ES-I3 (cell line): ENCODE measurements around the gene PCCA.

Experiments used
- H3K36me3 ChIP-seq: 2 replicates; pipeline ENCODE4 v1.6.1; 2013; ENCODE audit warnings: mild to moderate bottlenecking, low read length, control low read depth, moderate library complexity; ENCODE audit not compliant: insufficient read depth
- H3K4me1 ChIP-seq: 2 replicates; pipeline ENCODE4 v1.6.1; 2013; ENCODE audit warnings: mild to moderate bottlenecking, control low read depth, low read length; ENCODE audit not compliant: insufficient read depth
- H3K9ac ChIP-seq: 2 replicates; pipeline ENCODE4 v1.6.1; 2013; ENCODE audit warnings: low read depth, mild to moderate bottlenecking, low read length, moderate library complexity
- H3K9me3 ChIP-seq: 2 replicates; pipeline ENCODE4 v1.6.1; 2013; ENCODE audit warnings: mild to moderate bottlenecking, low read length, moderate library complexity; ENCODE audit not compliant: control insufficient read depth, insufficient read depth

PCCA gene

DNA sequence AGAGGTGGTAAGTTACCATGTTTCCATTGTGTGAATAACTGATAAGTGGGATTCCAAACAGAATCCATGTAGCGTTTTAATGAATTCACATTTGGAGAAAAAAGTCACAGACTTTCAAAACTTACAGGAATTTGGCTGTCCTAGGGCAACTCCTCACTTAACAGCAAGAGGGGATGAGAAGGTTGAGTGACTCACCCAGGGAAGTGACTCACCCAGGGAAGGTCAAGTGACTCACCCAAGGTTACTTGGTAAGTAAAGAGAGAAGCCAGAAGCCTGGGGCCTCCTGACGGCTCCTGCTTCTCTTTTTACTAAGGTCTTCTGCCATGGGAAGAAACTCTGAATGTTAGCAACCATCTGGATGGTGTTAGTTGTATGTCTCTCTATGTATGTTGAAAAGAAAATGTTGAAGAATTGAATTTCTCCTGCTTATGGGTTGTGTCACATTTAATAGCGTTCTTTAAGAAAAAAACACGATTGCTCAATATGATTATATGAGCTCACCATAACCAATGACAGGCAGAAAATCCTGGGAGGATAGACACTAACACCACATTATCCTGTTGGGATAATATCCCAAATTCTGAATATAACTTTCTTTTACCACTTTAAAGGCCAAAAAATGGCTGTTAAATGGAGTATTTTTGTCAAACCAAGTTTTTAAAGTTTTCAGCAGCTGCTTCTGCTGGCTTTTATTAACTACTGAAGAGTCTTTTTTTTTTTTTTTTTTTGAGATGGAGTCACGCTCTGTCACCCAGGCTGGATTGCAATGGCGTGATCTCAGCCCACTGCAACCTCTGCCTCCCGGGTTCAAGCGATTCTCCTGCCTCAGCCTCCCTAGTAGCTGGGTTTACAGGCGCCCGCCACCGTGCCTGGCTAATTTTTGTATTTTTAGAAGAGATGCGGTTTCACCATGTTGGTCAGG is 304.1 kb downstream of the PCCA start:
- H3K4me1 ChIP-seq, result peaks cover 42% of the 10 kb centered on the region
- H3K36me3 ChIP-seq, result no peaks in the 10 kb centered on the region
- H3K9ac ChIP-seq, result 0 out of 2 replicates have a peak overlapping the region, but pooled peaks have one; percentile 2

DNA sequence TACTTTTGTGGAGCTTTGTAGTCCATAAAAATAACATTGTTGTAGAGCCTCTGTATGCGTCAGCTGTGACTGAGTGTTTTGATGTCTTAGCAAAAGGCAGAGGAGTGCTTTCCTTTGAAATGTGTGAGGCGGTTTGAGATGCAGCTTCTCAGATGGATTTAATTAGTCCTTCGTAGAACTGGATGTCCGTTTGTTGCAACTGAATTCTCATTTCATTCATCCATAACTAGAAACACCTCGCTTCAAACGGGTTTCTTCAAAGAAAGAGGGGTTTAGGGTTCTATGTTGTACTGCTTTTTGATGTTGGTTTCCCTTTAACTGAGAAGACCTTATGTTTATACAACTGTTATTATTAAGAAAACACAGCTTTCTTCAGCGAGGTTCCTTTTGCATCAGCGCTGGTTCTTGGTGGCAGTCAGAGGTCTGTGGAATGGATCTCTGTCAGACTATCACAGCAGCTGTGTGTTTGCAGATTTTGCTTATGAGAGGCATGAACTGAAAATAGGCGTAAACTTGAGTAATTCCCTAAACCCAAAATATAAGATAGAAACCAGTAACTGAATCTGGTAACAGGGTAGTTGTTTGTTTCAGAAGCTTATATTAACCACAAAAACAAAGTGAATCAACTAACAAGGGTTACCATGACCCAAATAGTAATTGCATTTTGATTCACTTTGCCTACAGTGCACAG is 305.3 kb downstream of the PCCA start:
- peaks cover 39% of the 10 kb centered on the region for H3K4me1 ChIP-seq
- H3K36me3 ChIP-seq, result no peaks in the 10 kb centered on the region
- H3K9ac ChIP-seq, result no peak overlapping the region
- no peaks in the 10 kb centered on the region for H3K9me3 ChIP-seq

More for the DNA sequence above, 304.1 kb downstream of the PCCA start:
- no peaks in the 10 kb centered on the region for H3K9me3 ChIP-seq

DNA sequence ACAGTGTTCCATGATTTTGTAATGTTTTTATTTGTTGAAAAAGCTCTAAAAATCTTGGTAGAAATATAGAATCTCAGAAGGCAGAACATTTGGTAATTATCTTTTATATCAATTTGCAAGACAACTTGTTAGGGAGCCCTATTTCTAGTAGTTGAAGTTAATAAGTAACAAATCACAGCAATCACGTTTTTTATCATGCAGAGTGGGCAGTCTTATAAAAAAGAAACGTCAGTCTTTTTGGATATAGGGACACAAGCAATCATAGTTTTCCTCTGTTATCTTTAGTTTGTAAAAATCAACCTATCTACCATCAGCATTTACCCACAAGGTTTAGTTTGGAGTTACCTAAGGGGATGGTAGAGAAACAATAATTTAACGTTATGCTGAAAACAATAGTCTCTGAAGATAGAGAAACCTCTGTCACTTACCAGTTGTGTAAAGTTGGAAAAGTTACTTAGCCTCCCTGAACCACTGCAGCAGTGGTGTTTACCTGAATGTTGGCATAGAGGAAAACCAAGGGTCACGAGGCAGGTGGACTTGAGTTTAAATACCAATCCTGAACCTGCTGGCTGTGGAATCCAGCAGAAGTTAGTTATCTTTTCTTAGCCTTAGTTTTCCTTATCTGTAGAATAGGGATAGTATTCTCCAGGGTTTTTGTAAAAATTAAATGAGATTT is 306.9 kb downstream of the PCCA start:
- Histone ChIP-seq H3K9me3 (no peaks in the 10 kb centered on the region), H3K36me3 (no peaks in the 10 kb centered on the region), H3K4me1 (peaks cover 37% of the 10 kb centered on the region), H3K9ac (no peak overlapping the region)

DNA sequence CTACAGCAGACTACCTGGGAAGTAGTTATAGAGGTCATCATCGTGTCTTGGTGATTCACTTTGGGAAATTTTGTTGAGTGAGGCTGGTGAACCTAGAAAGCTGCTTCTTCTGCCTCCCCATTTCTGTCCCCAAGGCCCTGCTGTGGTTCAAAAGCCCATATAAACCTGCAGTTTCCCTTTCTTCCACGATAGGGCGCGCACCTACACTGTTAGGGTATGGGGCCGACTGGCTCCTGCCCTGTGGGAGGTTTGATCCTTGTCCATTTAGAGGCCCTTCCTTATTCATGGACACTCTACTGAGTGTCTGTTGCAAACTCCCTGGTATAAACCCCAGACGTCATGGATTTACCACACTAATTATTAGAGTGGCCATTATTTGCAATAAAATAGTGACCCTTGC is 307.9 kb downstream of the PCCA start:
- H3K4me1 ChIP-seq, result peaks cover 35% of the 10 kb centered on the region
- H3K36me3 ChIP-seq, result no peaks in the 10 kb centered on the region
- no peaks in the 10 kb centered on the region for H3K9me3 ChIP-seq
- no peak overlapping the region for H3K9ac ChIP-seq

DNA sequence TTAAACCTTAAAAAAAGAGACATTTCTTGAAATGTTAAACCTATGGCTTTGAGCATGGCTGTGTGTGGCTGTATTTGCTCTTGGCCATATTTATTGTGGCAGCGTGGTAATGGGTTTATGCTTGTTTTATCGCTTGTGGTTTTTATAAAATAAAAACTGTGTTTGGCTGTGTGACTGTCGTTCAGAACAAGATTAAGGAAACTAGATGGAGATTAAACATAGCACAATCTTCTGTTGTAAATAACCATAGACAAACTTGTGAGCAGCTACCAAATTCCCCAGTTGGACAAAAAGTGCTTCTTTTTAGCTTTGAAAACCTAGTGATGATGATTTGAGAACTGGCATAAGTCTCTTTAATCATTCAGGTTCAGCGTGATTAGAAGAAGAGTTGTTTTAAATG is 308.7 kb downstream of the PCCA start:
- Histone ChIP-seq H3K9ac (no peak overlapping the region), H3K9me3 (no peaks in the 10 kb centered on the region), H3K36me3 (no peaks in the 10 kb centered on the region), H3K4me1 (peaks cover 27% of the 10 kb centered on the region)

DNA sequence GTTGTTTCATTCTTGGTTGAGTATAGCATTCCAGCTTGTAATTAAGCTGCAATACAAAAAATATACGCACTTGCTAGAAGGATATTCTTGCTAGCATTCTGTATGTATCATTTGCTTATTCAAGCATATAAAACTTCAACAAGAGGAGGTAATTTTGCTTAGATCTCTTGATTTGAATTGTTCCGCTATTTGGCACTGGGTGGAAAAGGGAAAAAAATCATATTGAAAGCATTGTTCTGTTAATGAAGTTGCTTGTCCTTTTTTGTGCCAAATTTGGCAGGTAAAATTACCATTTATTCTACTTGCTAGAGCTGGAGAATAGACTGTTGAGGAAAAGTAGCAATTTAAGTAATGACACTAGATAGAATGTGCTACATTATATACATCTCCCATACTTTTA is 309.5 kb downstream of the PCCA start:
- Histone ChIP-seq H3K9ac (no peak overlapping the region), H3K4me1 (peaks cover 23% of the 10 kb centered on the region), H3K9me3 (peaks cover 5% of the 10 kb centered on the region; the same call in 1 of the 2 replicates), H3K36me3 (no peaks in the 10 kb centered on the region)

DNA sequence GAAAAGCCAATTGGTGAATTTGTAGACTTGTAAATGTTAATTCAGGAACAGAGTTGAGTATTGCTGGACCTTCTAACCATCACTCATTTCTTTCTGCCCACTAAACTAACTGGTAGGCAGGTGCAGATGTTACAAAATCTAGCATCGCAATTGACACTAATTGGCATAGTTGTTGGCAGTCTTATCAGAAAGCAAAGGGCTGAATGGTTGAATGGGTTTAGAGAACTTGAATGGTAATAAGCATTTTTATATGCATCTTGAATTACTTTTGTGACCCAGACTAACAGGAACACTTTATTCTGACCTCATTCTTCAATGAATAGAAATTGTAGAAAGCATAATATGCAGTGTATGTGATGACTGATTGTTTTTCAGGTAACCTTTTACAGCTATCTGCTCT is 310.6 kb downstream of the PCCA start:
- no peak overlapping the region for H3K9ac ChIP-seq
- H3K36me3 ChIP-seq, result no peaks in the 10 kb centered on the region
- peaks cover 15% of the 10 kb centered on the region for H3K4me1 ChIP-seq
- H3K9me3 ChIP-seq, result peaks cover 11% of the 10 kb centered on the region; the same call in 1 of the 2 replicates

DNA sequence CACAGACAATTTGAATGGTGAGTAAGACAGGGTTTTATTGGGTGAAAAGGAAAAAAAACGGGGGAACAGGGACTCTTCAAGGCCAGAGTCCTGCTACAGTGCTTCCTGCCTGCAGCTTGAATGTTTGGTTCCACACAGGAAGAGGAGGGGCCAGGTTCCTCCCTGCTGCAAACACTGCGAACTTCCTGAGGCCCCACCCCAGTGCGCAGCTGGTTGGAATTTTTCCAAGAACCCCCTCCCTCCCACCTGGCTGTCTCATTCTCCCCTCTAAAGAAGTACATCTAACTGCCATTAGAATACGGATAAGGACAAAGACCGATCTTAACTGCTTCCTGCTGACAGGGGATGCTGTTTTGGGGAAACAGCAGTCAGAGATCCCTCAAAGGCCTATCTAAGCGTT is 314.8 kb downstream of the PCCA start:
- H3K9me3 ChIP-seq, result peaks cover 23% of the 10 kb centered on the region
- H3K9ac ChIP-seq, result no peak overlapping the region
- H3K36me3 ChIP-seq, result no peaks in the 10 kb centered on the region; the same call in 1 of the 2 replicates
- H3K4me1 ChIP-seq, result no peaks in the 10 kb centered on the region

DNA sequence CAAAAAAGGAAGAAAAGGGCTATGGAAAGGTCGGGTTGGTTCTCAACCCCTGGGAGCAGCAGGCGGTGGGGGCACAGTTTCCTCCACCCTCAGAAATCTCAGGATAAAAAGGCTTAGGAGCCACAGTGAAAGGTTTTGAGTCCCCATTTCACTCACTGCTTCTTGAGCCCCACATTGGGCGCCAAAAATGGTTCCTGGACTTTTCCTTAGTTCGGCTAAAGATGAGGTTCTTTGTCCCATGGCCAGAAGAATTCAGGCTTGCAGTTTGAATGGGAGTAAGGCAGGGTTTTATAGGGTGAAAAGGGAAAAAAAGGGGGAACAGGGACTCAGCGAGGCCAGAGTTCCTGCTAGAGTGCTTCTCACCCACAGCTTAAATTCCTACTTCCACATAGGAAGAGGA is 320.2 kb downstream of the PCCA start:
- Histone ChIP-seq H3K9ac (no peak overlapping the region), H3K4me1 (no peaks in the 10 kb centered on the region), H3K9me3 (peaks cover 27% of the 10 kb centered on the region), H3K36me3 (no peaks in the 10 kb centered on the region; the same call in 1 of the 2 replicates)

DNA sequence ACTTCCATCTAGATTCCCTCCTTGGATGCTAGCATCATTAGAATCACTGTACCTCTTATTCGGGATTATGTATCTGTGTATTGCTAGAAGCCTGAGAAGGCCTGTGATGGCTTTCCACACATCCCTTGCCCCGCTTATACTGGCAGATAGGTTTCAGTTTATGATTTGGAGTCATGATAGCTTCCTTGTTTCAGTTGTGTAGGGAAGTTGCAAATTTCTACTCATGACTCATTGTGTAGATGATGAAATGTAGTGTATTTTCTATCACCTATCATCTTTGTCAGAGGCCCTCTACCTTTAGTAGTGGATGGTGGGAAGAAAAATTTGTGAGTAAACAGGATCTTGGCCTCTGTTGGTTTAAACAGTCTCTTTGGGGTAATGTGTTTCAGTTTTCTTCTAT is 334.5 kb downstream of the PCCA start:
- H3K9me3 ChIP-seq, result no peaks in the 10 kb centered on the region
- H3K4me1 ChIP-seq, result no peaks in the 10 kb centered on the region

DNA sequence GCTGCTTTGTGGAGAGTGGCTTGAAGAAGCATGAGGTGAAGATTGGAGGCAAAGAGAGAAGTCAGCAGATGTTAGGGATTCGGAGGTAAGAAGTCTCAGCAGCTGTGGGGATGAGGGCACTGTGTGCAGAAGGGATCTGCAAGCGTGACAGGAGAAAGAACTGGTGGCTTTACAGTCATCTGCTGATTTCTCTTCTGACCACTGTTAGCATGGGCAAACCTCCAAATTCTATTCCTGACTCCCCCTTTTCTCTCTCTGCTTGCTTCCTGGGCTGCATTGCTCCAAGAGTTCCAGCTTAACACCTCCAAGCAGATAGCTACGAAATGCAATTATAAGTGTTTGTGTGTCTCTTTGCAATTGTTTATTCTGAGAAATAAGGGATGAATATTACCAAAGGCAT is 340.1 kb downstream of the PCCA start:
- no peaks in the 10 kb centered on the region for H3K9me3 ChIP-seq
- no peak overlapping the region for H3K9ac ChIP-seq
- H3K4me1 ChIP-seq, result no peaks in the 10 kb centered on the region
- no peaks in the 10 kb centered on the region; the same call in 1 of the 2 replicates for H3K36me3 ChIP-seq

More for the DNA sequence above, 334.5 kb downstream of the PCCA start:
- Histone ChIP-seq H3K36me3 (no peaks in the 10 kb centered on the region; the same call in 1 of the 2 replicates), H3K9ac (no peak overlapping the region)

DNA sequence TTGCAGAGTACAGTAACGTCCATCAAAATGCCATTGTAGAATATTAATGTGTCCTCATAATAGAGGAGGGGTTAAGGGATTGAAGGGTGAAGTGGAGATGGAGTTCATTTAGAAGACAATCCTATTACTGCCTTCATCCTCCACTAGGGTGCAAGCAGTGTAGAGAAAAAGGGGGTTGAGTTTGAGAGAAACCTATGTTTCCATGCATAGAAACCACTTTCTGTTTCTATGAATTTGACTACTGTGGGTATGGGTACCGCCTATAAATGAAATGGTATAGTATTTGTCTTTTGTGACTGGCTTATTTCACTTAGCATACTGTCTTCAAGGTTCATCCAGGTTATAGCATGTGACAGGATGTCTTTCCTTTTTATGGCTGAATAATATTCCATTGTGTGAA is 343.7 kb downstream of the PCCA start:
- no peaks in the 10 kb centered on the region for H3K36me3 ChIP-seq
- H3K9ac ChIP-seq, result no peak overlapping the region
- no peaks in the 10 kb centered on the region for H3K9me3 ChIP-seq
- no peaks in the 10 kb centered on the region for H3K4me1 ChIP-seq

DNA sequence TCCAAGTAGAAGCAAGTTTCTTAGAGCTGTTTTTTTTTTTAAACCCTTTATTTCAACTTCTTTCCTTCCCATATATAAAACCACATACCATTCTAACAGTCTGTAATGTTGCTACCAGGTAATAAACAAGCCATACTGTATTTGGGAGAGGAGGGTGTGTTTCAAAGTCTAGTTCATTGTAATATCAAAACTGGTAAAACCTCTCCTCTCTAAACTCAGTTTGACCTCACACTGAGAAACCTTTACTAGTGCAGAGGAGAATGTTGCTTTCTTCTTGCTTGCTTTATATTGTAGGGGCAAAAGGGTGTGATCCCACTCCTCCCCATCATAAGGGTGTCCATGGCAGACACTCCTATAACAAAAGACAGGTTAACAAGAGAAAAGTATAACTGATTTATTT is 344.6 kb downstream of the PCCA start:
- Histone ChIP-seq H3K36me3 (no peaks in the 10 kb centered on the region), H3K9ac (no peak overlapping the region), H3K4me1 (peaks cover 5% of the 10 kb centered on the region), H3K9me3 (no peaks in the 10 kb centered on the region)

DNA sequence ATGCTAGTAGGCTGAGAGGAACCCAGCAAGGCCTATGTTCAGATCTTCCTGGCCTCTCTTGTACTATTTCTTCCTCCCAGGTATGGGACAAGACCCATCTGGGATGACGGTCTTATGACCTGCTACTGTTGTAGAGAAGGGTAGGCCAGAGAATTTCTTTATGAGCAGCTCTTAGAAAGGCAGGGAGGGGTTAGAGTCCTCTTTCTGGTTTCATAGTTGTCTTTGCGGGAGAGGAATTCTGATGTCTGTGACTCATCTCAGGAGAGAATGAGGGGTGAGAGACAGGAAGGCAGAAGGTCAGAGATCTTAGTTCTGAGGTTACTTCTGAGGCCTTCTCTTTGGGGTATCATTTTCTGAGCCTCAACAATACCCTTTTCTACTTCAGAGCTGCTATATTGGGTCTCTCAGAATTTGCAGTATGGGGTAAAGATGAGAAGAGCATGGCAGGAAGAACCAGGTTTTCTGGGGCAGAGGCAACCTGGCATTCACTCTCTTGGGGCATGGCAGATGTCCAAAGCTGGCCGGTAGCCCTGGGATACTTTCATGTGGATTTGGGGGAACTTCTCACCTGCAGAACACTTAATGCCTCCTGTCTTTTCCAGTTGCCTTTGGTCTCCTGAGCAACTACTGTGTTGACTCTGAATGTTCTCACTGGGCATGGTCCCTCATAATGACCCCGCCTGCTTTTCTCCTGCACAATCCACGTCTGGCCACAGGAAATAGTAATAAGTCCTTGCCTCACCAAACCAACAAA is 345.3 kb downstream of the PCCA start:
- Histone ChIP-seq H3K36me3 (no peaks in the 10 kb centered on the region), H3K9me3 (no peaks in the 10 kb centered on the region), H3K4me1 (peaks cover 10% of the 10 kb centered on the region), H3K9ac (no peak overlapping the region)
